HL-60 (cell line): Measurements from ENCODE around the gene FILIP1L.
A peak's percentile ranks its signal among the peaks of the same experiment; 100 is the strongest.

Experiments
- DNase-seq, 2 experiments: peaks; one replicate each; pipeline ENCODE4 v3.0.0-alpha.2; 2010 to 2020; ENCODE audit warnings: low read depth in 1 of 2, low spot score in 1 of 2
- H3K27ac ChIP-seq: fragments of 250-450 bp; sonication (Bioruptor Pico); replicated peaks from 2 replicates; pipeline ENCODE4 v1.5.1; 2020; ENCODE audit warnings: mild to moderate bottlenecking, moderate library complexity
- H3K27me3 ChIP-seq: fragments of 250-450 bp; sonication (Bioruptor Pico); 2 replicates; pipeline ENCODE4 v1.5.1; 2021; ENCODE audit warnings: mild to moderate bottlenecking, moderate library complexity; ENCODE audit not compliant: insufficient read depth, poor library complexity, severe bottlenecking
- H3K4me3 ChIP-seq: replicated peaks from 2 replicates; pipeline ENCODE4 v1.5.1; 2011; ENCODE audit warnings: mild to moderate bottlenecking, control low read depth, low read length; ENCODE audit not compliant: insufficient read depth
- CTCF ChIP-seq: IDR thresholded peaks from one replicate; pipeline ENCODE4 v1.5.1; 2011; ENCODE audit warnings: low read length, control low read depth, inconsistent platforms; ENCODE audit not compliant: insufficient read depth
- GABPA ChIP-seq: IDR thresholded peaks from 2 replicates; pipeline ENCODE4 v1.6.1; 2012; ENCODE audit warnings: low read depth
- POLR2AphosphoS5 ChIP-seq: IDR thresholded peaks from 2 replicates; pipeline ENCODE4 v1.6.1; 2012; ENCODE audit warnings: low read depth
- REST ChIP-seq: IDR thresholded peaks from 2 replicates; pipeline ENCODE4 v1.6.1; 2012; ENCODE audit warnings: low read depth; ENCODE audit not compliant: insufficient replicate concordance
- SPI1 ChIP-seq: IDR thresholded peaks from 2 replicates; pipeline ENCODE4 v1.6.1; 2012; ENCODE audit warnings: low read depth, mild to moderate bottlenecking, borderline replicate concordance

The FILIP1L gene

GRCh38 chr3:100060685-100061484, 53.4 kb downstream of the FILIP1L start:
- H3K27me3 ChIP-seq, result no peaks in the 10 kb centered on the region
- H3K27ac ChIP-seq, result no peak overlapping the region
- DNase-seq, result peak in 1 of 2 experiments; percentile 74
- no peak overlapping the region for H3K4me3 ChIP-seq
- peak; percentile 38; the same call in 1 of the 2 replicates for TF ChIP-seq SPI1
- TF ChIP-seq CTCF, result no peak
- no peak for TF ChIP-seq GABPA
- 0 out of 2 replicates have a peak, but pooled peaks have one; percentile 31 for TF ChIP-seq POLR2AphosphoS5
- TF ChIP-seq REST, result no peak

GRCh38 chr3:100059472-100059871, 54.8 kb downstream of the FILIP1L start:
- Histone ChIP-seq H3K27ac (no peak overlapping the region), H3K27me3 (no peaks in the 10 kb centered on the region), H3K4me3 (no peak overlapping the region)
- no peak for DNase-seq
- TF ChIP-seq SPI1, result no peak
- no peak for TF ChIP-seq POLR2AphosphoS5
- TF ChIP-seq GABPA, result no peak
- no peak for TF ChIP-seq CTCF
- no peak for TF ChIP-seq REST

GRCh38 chr3:100057716-100058575, 56.4 kb downstream of the FILIP1L start:
- H3K27ac ChIP-seq, result no peak overlapping the region

More at GRCh38 chr3:100057716-100058575, 56.4 kb downstream of the FILIP1L start:
- H3K4me3 ChIP-seq, result no peak overlapping the region
- no peaks in the 10 kb centered on the region for H3K27me3 ChIP-seq
- DNase-seq, result no peak
- TF ChIP-seq REST (no peak), SPI1 (no peak), CTCF (no peak), GABPA (no peak), POLR2AphosphoS5 (no peak)
